Activated CD4-positive, alpha-beta memory T cell treated with anti-CD3 and anti-CD28 coated beads, Interleukin-2, amount 10 ng/mL, durations not matched to agents 7 days and 5 days (primary cell): ENCODE data around the gene PARVG. TPM values are rescaled to one million over a fixed set of nuclear protein-coding genes. Genes with fewer than 3 reads are reported as not detected.
A peak's percentile ranks its signal among the peaks of the same experiment; 100 is the strongest.

Experiments
- CTCF ChIA-PET: fragments of 350-600 bp; sonication (Branson Sonifier 250); formaldehyde crosslinking; loops from one replicate; lab custom pipeline; 2021; ENCODE audit warnings: antibody characterized with exemption, inconsistent platforms; lab: Charles Lee
- POLR2A ChIA-PET: fragments of 350-600 bp; sonication (Branson Sonifier 250); formaldehyde crosslinking; loops from one replicate; lab custom pipeline; 2021; ENCODE audit warnings: antibody characterized with exemption; lab: Charles Lee
- DNase-seq: peaks from one replicate; pipeline ENCODE4 v3.0.0-alpha.2; 2020
- H3K27ac Mint-ChIP-seq: one replicate; pipeline ENCODE4 v1.8.0; 2021; ENCODE audit warnings: mild to moderate bottlenecking, mixed read lengths
- H3K27me3 Mint-ChIP-seq: one replicate; pipeline ENCODE4 v1.8.0; 2021; ENCODE audit warnings: mixed read lengths
- H3K36me3 Mint-ChIP-seq: one replicate; pipeline ENCODE4 v1.8.0; 2021; ENCODE audit warnings: low read depth, mixed read lengths
- H3K4me1 Mint-ChIP-seq: one replicate; pipeline ENCODE4 v1.8.0; 2021; ENCODE audit warnings: mixed read lengths
- H3K4me3 Mint-ChIP-seq: one replicate; pipeline ENCODE4 v1.8.0; 2021; ENCODE audit warnings: mild to moderate bottlenecking, mixed read lengths
- H3K9me3 Mint-ChIP-seq: one replicate; pipeline ENCODE4 v1.8.0; 2021; ENCODE audit warnings: mixed read lengths
- total RNA-seq, 2 experiments: library from RNA; stranded (reverse); gene quantifications; one replicate each; pipeline ENCODE4 v1.2.3, GENCODE V29; 2021

Gene PARVG
- total RNA-seq, 2 experiments from 2014 or later: 123 to 128 TPM

GRCh38 chr22:44175676-44176075 lies 5.0 kb upstream of the PARVG start:
- Mint-ChIP-seq H3K4me3 (no peak overlapping the region), H3K9me3 (no peaks in the 10 kb centered on the region), H3K36me3 (no peaks in the 10 kb centered on the region), H3K27ac (no peak overlapping the region), H3K4me1 (peaks cover 5% of the 10 kb centered on the region), H3K27me3 (peaks cover 21% of the 10 kb centered on the region)
- POLR2A ChIA-PET: no interaction called here
- CTCF ChIA-PET: no interaction called here
- DNase-seq: no peak

GRCh38 chr22:44179196-44179988 lies 1.3 kb upstream of the PARVG start:
- no peak for DNase-seq
- ChIA-PET CTCF (interaction anchor here (0.9 to 2.2 kb wide), 3 partner anchors 94 to 506 kb away, joined by 3 to 7 read pairs (median 5); no protein-coding TSS in a partner anchor), POLR2A (no interaction called here)
- no peak overlapping the region for H3K4me3 Mint-ChIP-seq
- no peaks in the 10 kb centered on the region for H3K9me3 Mint-ChIP-seq
- H3K36me3 Mint-ChIP-seq: peaks cover 16% of the 10 kb centered on the region
- peaks cover 25% of the 10 kb centered on the region for H3K27me3 Mint-ChIP-seq
- H3K27ac Mint-ChIP-seq: no peak overlapping the region
- peaks cover 22% of the 10 kb centered on the region for H3K4me1 Mint-ChIP-seq

- no peaks in the 10 kb centered on the region for H3K9me3 Mint-ChIP-seq
- no peak overlapping the region for H3K27ac Mint-ChIP-seq
- POLR2A ChIA-PET: interaction anchor here (1.3 to 3.5 kb wide), 8 partner anchors 12 to 993 kb away, joined by 3 to 67 read pairs (median 4); partner anchors contain the start of gene SAMM50
- DNase-seq: no peak
- CTCF ChIA-PET: interaction anchor here (0.9 to 2.2 kb wide), 4 partner anchors 95 to 505 kb away, joined by 3 to 7 read pairs (median 4); no protein-coding TSS in a partner anchor
- peak overlapping the region; percentile 95 for H3K4me3 Mint-ChIP-seq
- H3K27me3 Mint-ChIP-seq: peaks cover 25% of the 10 kb centered on the region
- peaks cover 22% of the 10 kb centered on the region for H3K4me1 Mint-ChIP-seq
- H3K36me3 Mint-ChIP-seq: peaks cover 22% of the 10 kb centered on the region
Observed at GRCh38 chr22:44179989-44180705, 578 bp upstream of the PARVG start.

DNA sequence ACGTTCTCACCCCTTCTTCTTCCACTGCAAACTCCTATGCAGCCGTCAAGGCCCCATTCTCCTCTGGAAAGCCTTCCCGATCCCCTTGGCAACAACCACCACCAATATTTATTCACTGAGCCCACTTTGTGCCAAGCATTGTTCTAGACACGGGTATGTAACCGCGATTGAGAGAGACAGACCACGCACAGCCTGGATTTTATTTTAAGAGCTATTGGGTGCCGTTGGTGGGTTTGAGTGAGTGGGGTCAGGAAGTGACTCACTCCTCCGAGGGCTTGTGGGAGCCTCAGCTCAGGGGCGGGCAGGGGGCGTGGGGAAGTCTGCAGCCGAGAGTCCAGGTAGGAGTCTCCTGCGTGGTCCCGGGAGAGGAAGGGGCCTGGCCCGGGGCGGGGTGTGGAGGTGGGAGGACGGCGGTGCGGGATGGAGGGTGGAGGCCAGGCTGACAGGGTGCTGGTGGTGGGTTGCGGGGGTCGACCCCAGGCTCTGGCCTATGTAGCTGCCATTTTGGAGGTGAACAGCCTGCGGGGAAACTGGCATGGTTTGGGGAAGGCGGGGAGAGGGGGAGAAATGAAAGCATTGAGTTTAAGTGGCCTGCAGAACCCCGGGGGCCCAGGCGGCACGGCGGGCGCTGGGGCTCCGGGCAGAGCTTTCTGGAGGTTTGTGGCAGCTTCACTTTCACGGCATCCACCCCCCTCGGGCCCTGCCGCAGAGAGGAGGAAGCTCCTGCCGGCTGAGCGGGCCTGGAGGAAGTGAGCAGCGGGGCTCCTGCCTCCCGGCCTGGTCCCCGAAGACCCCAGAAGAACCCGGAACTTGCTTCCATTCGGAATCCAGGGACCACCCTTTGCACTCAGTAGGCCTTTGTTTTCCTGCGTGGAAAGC lies 547 bp downstream of the PARVG start:
- CTCF ChIA-PET: interaction anchor here (0.7 to 2.2 kb wide), 4 partner anchors 10 to 504 kb away, joined by 3 to 7 read pairs (median 4); no protein-coding TSS in a partner anchor
- peak; percentile 72 for DNase-seq
- Mint-ChIP-seq H3K36me3 (peaks cover 27% of the 10 kb centered on the region), H3K4me3 (peak overlapping the region; percentile 95), H3K4me1 (peaks cover 22% of the 10 kb centered on the region), H3K27me3 (peaks cover 25% of the 10 kb centered on the region), H3K9me3 (no peaks in the 10 kb centered on the region), H3K27ac (peak overlapping the region; percentile 94)
- POLR2A ChIA-PET: interaction anchor here (0.7 to 3.5 kb wide), 19 partner anchors 8 to 994 kb away, joined by 3 to 67 read pairs (median 4); partner anchors contain the start of genes PARVB and SAMM50

GRCh38 chr22:44181912-44182587 lies 1.3 kb downstream of the PARVG start:
- Mint-ChIP-seq H3K27me3 (peaks cover 25% of the 10 kb centered on the region), H3K4me3 (peak overlapping the region; percentile 95), H3K9me3 (no peaks in the 10 kb centered on the region), H3K27ac (peak overlapping the region; percentile 94), H3K36me3 (peaks cover 29% of the 10 kb centered on the region), H3K4me1 (peaks cover 22% of the 10 kb centered on the region)
- POLR2A ChIA-PET: interaction anchor here (0.7 to 3.5 kb wide), 16 partner anchors 8 to 994 kb away, joined by 3 to 67 read pairs (median 4); partner anchors contain the start of genes PARVB and SAMM50
- peak; percentile 43 for DNase-seq
- CTCF ChIA-PET: interaction anchor here (1.2 kb wide), 1 partner anchor 9 kb away, joined by 3 read pairs; no protein-coding TSS in a partner anchor

GRCh38 chr22:44182588-44183286 lies 2.0 kb downstream of the PARVG start:
- Mint-ChIP-seq H3K4me3 (peak overlapping the region; percentile 95), H3K4me1 (peaks cover 22% of the 10 kb centered on the region), H3K36me3 (peaks cover 32% of the 10 kb centered on the region), H3K9me3 (no peaks in the 10 kb centered on the region), H3K27ac (peak overlapping the region; percentile 94), H3K27me3 (peaks cover 21% of the 10 kb centered on the region)
- CTCF ChIA-PET: no interaction called here
- POLR2A ChIA-PET: interaction anchor here (1.1 to 3.5 kb wide), 9 partner anchors 9 to 482 kb away, joined by 3 to 67 read pairs (median 3); partner anchors contain the start of gene PARVB
- DNase-seq: peak; percentile 75

DNA sequence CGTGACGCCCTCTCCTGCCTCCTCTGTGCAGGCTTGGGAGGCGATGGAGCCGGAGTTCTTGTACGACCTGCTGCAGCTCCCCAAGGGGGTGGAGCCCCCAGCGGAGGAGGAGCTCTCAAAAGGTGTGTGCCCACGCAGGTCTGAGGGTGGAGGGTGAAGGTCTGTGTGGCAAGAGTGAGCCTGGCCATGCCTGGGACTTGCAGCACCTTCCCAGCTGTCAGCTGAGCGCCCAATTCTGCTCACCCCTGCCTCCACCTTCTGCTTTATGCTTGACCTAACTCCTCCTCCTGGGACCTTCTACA lies 2.5 kb downstream of the PARVG start:
- Mint-ChIP-seq H3K4me3 (peak overlapping the region; percentile 95), H3K27me3 (peaks cover 18% of the 10 kb centered on the region), H3K9me3 (no peaks in the 10 kb centered on the region), H3K27ac (peak overlapping the region; percentile 94), H3K36me3 (peaks cover 32% of the 10 kb centered on the region), H3K4me1 (peaks cover 22% of the 10 kb centered on the region)
- CTCF ChIA-PET: no interaction called here
- POLR2A ChIA-PET: interaction anchor here (1.2 to 3.5 kb wide), 6 partner anchors 9 to 159 kb away, joined by 3 to 67 read pairs (median 3); partner anchors contain the start of gene PARVB
- DNase-seq: no peak

DNA sequence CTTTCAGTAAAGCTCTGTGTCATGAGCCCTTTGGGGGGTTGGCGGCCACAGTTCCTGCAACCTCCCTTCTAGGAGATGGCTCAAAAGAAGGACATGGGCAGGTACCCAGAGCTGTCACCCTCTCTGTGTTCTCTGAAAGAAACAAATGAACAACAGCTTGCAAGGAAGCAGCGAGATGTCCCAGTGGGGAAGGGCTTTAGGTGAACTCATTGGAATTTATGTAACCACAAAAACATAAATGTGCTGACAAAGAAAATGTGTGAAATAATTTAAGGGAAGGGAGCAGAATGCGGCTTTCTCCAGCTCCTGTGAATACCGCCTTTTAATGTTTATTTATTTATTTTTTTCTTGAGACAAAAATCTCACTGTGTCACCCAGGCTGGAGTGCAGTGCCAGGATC lies 3.3 kb downstream of the PARVG start:
- DNase-seq: no peak
- Mint-ChIP-seq H3K4me3 (no peak overlapping the region), H3K36me3 (peaks cover 32% of the 10 kb centered on the region), H3K4me1 (peaks cover 22% of the 10 kb centered on the region), H3K27ac (no peak overlapping the region), H3K9me3 (no peaks in the 10 kb centered on the region), H3K27me3 (peaks cover 14% of the 10 kb centered on the region)
- ChIA-PET POLR2A (interaction anchor here (1.2 kb wide), 1 partner anchor 24 kb away, joined by 3 read pairs; no protein-coding TSS in a partner anchor), CTCF (no interaction called here)

DNA sequence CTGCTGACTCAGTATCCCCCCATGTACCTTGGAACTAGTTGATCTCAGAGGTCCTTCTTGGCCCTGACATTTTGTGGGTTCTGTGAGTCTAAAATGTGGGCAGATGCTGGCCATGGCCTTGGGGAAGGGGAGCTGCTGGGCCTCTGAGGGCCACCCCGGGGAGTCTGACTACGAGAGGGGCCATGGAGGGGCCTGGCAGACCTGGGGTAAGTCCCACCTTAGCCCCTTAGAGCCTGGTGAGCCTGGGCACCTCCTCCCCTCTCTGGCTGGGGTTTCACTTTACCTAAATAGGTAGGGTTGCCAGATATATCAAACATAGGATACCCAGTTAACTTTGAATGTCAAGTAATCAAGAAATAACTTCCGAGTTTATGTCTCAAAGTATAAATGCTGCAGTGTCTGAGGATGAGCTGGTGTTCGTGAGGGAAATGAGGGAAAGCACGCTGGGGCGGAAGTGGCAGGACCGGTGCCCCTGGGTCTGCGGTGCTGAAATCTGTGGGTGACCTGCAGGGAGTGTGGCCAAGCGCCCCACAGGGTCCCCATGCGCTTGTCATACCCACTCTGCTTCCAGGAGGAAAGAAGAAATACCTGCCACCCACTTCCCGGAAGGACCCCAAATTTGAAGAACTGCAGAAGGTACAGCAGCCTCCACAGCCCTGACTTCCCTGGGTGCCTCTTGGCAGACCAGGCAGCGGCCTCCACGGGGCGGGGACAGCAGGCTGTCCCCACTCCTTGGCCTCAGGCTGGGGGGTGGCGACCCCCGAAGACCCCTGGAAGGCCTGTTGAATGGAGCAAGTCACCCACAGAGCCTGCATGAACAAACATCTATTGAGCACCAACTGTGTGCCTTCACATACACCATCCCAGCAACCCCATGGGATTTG lies 4.8 kb downstream of the PARVG start:
- peaks cover 6% of the 10 kb centered on the region for H3K27me3 Mint-ChIP-seq
- H3K27ac Mint-ChIP-seq: no peak overlapping the region
- no peak for DNase-seq
- no peak overlapping the region for H3K4me3 Mint-ChIP-seq
- POLR2A ChIA-PET: no interaction called here
- no peaks in the 10 kb centered on the region for H3K9me3 Mint-ChIP-seq
- H3K36me3 Mint-ChIP-seq: peaks cover 32% of the 10 kb centered on the region
- peaks cover 28% of the 10 kb centered on the region for H3K4me1 Mint-ChIP-seq
- CTCF ChIA-PET: no interaction called here

DNA sequence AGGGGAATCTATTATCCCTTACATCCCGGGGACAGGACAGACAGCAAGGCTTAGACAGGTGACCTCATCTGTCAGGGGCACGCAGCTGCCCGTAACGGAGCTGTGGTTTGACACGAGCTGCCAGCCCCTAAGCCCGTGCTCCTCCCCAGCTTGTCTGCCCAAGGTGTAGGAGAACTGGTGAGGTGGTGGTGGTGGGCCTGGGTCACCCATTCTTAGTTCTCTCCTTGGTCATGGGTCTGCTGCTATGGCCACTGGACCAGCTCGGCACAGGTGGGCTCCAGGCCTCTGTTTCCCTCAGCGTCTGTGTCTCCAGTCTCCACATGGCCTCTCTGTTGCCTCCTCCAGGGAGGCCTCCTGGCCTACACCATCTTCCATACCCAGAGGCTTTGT lies 5.4 kb downstream of the PARVG start:
- Mint-ChIP-seq H3K27ac (no peak overlapping the region), H3K36me3 (peaks cover 29% of the 10 kb centered on the region), H3K27me3 (no peaks in the 10 kb centered on the region), H3K4me1 (peaks cover 28% of the 10 kb centered on the region), H3K4me3 (no peak overlapping the region), H3K9me3 (no peaks in the 10 kb centered on the region)
- no peak for DNase-seq
- POLR2A ChIA-PET: no interaction called here
- CTCF ChIA-PET: interaction anchor here (0.8 kb wide), 1 partner anchor 193 kb away, joined by 3 read pairs; no protein-coding TSS in a partner anchor
